ENCODE data around the gene EPHA4. TPM values are rescaled to one million over a fixed set of nuclear protein-coding genes. Genes with fewer than 3 reads are reported as not detected.

Gene EPHA4
- total and polyA plus RNA-seq, 5 experiments from 2014 or later = 0.41 to 9.7 (median 4.5) TPM

- H3K27ac Mint-ChIP-seq = peak overlapping the region in 1 of 10 donors; percentile 29
- H3K4me3 Mint-ChIP-seq = peak overlapping the region in 1 of 10 donors; percentile 43
- ATAC-seq (no peak), DNase-seq (no peak)
- H3K4me1 Mint-ChIP-seq = peaks cover 0 to 38% (median 1%) of the 10 kb centered on the region in 4 donors
- H3K27me3 Mint-ChIP-seq = peaks cover 0 to 16% (median 3%) of the 10 kb centered on the region in 5 donors
- H3K9me3 Mint-ChIP-seq = no peaks in the 10 kb centered on the region
- no peaks in the 10 kb centered on the region for H3K36me3 Mint-ChIP-seq
- POLR2A ChIA-PET = no interaction called here
Measured at GRCh38 chr2:221554769-221555493, 17.2 kb downstream of the EPHA4 start.

GRCh38 chr2:221553333-221553732, 18.8 kb downstream of the EPHA4 start:
- DNase-seq (no peak), ATAC-seq (no peak)
- H3K27ac Mint-ChIP-seq = peak overlapping the region in 1 of 10 donors; percentile 47
- no peaks in the 10 kb centered on the region for H3K9me3 Mint-ChIP-seq
- H3K4me1 Mint-ChIP-seq = peaks cover 0 to 32% (median 1%) of the 10 kb centered on the region in 4 donors
- POLR2A ChIA-PET = interaction anchor here (0.6 kb wide), 1 partner anchor 63 kb away, joined by 4 read pairs; no protein-coding TSS in a partner anchor
- peaks cover 1 to 10% (median 4%) of the 10 kb centered on the region in 5 donors for H3K27me3 Mint-ChIP-seq
- H3K4me3 Mint-ChIP-seq = no peak overlapping the region
- no peaks in the 10 kb centered on the region for H3K36me3 Mint-ChIP-seq

GRCh38 chr2:221552291-221552690, 19.8 kb downstream of the EPHA4 start:
- DNase-seq = no peak
- Mint-ChIP-seq H3K27ac (peak overlapping the region in 1 of 10 donors; percentile 26), H3K4me1 (peaks cover 0 to 31% (median 1%) of the 10 kb centered on the region in 4 donors), H3K4me3 (no peak overlapping the region), H3K36me3 (no peaks in the 10 kb centered on the region), H3K27me3 (peaks cover 0 to 9% (median 1%) of the 10 kb centered on the region in 5 donors), H3K9me3 (no peaks in the 10 kb centered on the region)
- POLR2A ChIA-PET = no interaction called here
- no peak for ATAC-seq

- H3K9me3 Mint-ChIP-seq = no peaks in the 10 kb centered on the region
- DNase-seq (no peak), ATAC-seq (no peak)
- H3K27ac Mint-ChIP-seq = peak overlapping the region in 1 of 10 donors; percentile 26
- no peak overlapping the region for H3K4me3 Mint-ChIP-seq
- H3K4me1 Mint-ChIP-seq = peaks cover 0 to 34% (median 1%) of the 10 kb centered on the region in 4 donors
- H3K27me3 Mint-ChIP-seq = peaks cover 0 to 9% (median 1%) of the 10 kb centered on the region in 5 donors
- POLR2A ChIA-PET = no interaction called here
- H3K36me3 Mint-ChIP-seq = no peaks in the 10 kb centered on the region
Measured at GRCh38 chr2:221551864-221552263, 20.2 kb downstream of the EPHA4 start.

GRCh38 chr2:221549143-221549542, 23.0 kb downstream of the EPHA4 start:
- Mint-ChIP-seq H3K36me3 (no peaks in the 10 kb centered on the region), H3K4me1 (peaks cover 0 to 27% (median 0%) of the 10 kb centered on the region in 4 donors), H3K9me3 (no peaks in the 10 kb centered on the region), H3K27ac (no peak overlapping the region), H3K27me3 (peaks cover 0 to 14% (median 3%) of the 10 kb centered on the region in 5 donors), H3K4me3 (no peak overlapping the region)
- ATAC-seq (no peak), DNase-seq (no peak)
- POLR2A ChIA-PET = no interaction called here

GRCh38 chr2:221546505-221547225, 25.4 kb downstream of the EPHA4 start:
- no peaks in the 10 kb centered on the region for H3K36me3 Mint-ChIP-seq
- H3K4me3 Mint-ChIP-seq = no peak overlapping the region
- peaks cover 0 to 14% (median 3%) of the 10 kb centered on the region in 5 donors for H3K27me3 Mint-ChIP-seq
- H3K9me3 Mint-ChIP-seq = no peaks in the 10 kb centered on the region
- H3K4me1 Mint-ChIP-seq = peaks cover 0 to 19% (median 0%) of the 10 kb centered on the region in 4 donors
- POLR2A ChIA-PET = no interaction called here
- no peak for ATAC-seq
- no peak overlapping the region for H3K27ac Mint-ChIP-seq
- DNase-seq = no peak

GRCh38 chr2:221541131-221541735, 30.9 kb downstream of the EPHA4 start:
- no peak for ATAC-seq
- Mint-ChIP-seq H3K36me3 (no peaks in the 10 kb centered on the region), H3K27ac (peak overlapping the region in 1 of 10 donors; percentile 0), H3K4me3 (no peak overlapping the region), H3K4me1 (peaks cover 0 to 3% (median 0%) of the 10 kb centered on the region in 4 donors), H3K9me3 (no peaks in the 10 kb centered on the region), H3K27me3 (peaks cover 0 to 5% (median 1%) of the 10 kb centered on the region in 5 donors)
- DNase-seq = no peak
- POLR2A ChIA-PET = no interaction called here

- no peaks in the 10 kb centered on the region for H3K4me1 Mint-ChIP-seq
- no peak for DNase-seq
- H3K27me3 Mint-ChIP-seq = peaks cover 0 to 1% (median 0%) of the 10 kb centered on the region in 5 donors
- no peaks in the 10 kb centered on the region for H3K9me3 Mint-ChIP-seq
- no peaks in the 10 kb centered on the region for H3K36me3 Mint-ChIP-seq
- POLR2A ChIA-PET = no interaction called here
- no peak for ATAC-seq
- no peak overlapping the region for H3K27ac Mint-ChIP-seq
- no peak overlapping the region for H3K4me3 Mint-ChIP-seq
Measured at GRCh38 chr2:221539246-221539645, 32.9 kb downstream of the EPHA4 start.

- no peaks in the 10 kb centered on the region for H3K9me3 Mint-ChIP-seq
- DNase-seq (no peak), ATAC-seq (no peak)
- peaks cover 0 to 1% (median 0%) of the 10 kb centered on the region in 5 donors for H3K27me3 Mint-ChIP-seq
- POLR2A ChIA-PET = no interaction called here
- H3K4me1 Mint-ChIP-seq = peaks cover 0 to 5% (median 0%) of the 10 kb centered on the region in 4 donors
- no peak overlapping the region for H3K4me3 Mint-ChIP-seq
- no peak overlapping the region for H3K27ac Mint-ChIP-seq
- no peaks in the 10 kb centered on the region for H3K36me3 Mint-ChIP-seq
Measured at GRCh38 chr2:221535824-221536223, 36.3 kb downstream of the EPHA4 start.

GRCh38 chr2:221533299-221533698, 38.8 kb downstream of the EPHA4 start:
- H3K4me1 Mint-ChIP-seq = peaks cover 4 to 30% (median 8%) of the 10 kb centered on the region in 4 donors
- H3K36me3 Mint-ChIP-seq = no peaks in the 10 kb centered on the region
- ATAC-seq (no peak), DNase-seq (no peak)
- H3K27me3 Mint-ChIP-seq = peaks cover 0 to 4% (median 0%) of the 10 kb centered on the region in 5 donors
- H3K4me3 Mint-ChIP-seq = no peak overlapping the region
- POLR2A ChIA-PET = no interaction called here
- H3K27ac Mint-ChIP-seq = peak overlapping the region in 1 of 10 donors; percentile 45
- no peaks in the 10 kb centered on the region for H3K9me3 Mint-ChIP-seq

GRCh38 chr2:221532641-221533040, 39.5 kb downstream of the EPHA4 start:
- Mint-ChIP-seq H3K27ac (no peak overlapping the region), H3K4me1 (peaks cover 6 to 37% (median 14%) of the 10 kb centered on the region in 4 donors), H3K36me3 (no peaks in the 10 kb centered on the region), H3K27me3 (peaks cover 0 to 4% (median 0%) of the 10 kb centered on the region in 5 donors), H3K9me3 (no peaks in the 10 kb centered on the region), H3K4me3 (no peak overlapping the region)
- POLR2A ChIA-PET = no interaction called here
- DNase-seq = no peak
- ATAC-seq = no peak

GRCh38 chr2:221530653-221531037, 41.5 kb downstream of the EPHA4 start:
- DNase-seq (no peak), ATAC-seq (no peak)
- peaks cover 6 to 46% (median 21%) of the 10 kb centered on the region in 4 donors for H3K4me1 Mint-ChIP-seq
- H3K27ac Mint-ChIP-seq = peak overlapping the region in 1 of 10 donors; percentile 87
- POLR2A ChIA-PET = interaction anchor here (1.5 kb wide), 1 partner anchor 12 kb away, joined by 4 read pairs; no protein-coding TSS in a partner anchor
- H3K9me3 Mint-ChIP-seq = no peaks in the 10 kb centered on the region
- no peaks in the 10 kb centered on the region for H3K36me3 Mint-ChIP-seq
- peaks cover 0 to 4% (median 0%) of the 10 kb centered on the region in 5 donors for H3K27me3 Mint-ChIP-seq
- H3K4me3 Mint-ChIP-seq = no peak overlapping the region

All from naive thymus-derived CD8-positive, alpha-beta T cell (primary cell).